Measurements from ENCODE around the gene TNFSF11. TPM values are rescaled to one million over a fixed set of nuclear protein-coding genes. Genes with fewer than 3 reads are reported as not detected.

TNFSF11 gene
- total RNA-seq, 4 donors from 2014 or later: 0.83 TPM; not detected in 3

DNA sequence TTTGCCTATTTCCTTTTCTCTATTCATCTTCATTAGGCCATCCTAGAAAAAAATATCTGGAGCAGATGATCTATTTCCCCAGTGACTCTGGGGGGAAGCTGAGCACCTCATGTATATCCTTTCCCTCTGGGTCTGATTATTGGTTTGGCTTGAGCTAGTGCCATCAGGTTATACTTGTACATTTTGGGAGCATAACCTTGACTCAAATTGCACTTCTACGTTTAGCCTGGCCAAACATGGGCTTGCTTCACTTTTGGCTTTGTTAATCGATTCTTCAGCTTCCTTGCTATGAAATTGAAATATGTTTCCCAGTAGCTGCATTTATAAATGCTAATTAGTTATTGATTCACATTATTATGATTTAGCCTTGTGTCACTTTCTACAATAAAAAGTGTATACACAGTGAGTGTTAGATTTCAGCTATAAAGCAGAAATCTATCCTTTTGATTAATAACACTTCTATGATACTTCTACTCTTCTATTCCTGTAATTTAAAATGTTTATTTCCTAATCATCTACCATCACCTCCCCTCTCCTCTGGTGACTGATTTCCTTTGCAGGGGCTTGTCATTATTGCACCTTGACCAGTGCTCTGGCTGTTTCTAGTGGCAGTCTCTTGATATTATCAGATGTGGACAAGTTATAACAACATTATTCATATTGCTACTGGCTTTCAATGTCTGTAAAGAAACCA lies 37.3 kb downstream of the TNFSF11 start:
- intact Hi-C loops (cut with DNase I; ENCODE audit: low total_unique reads): no loop called here
- in situ Hi-C loops (cut with MboI; ENCODE audit: low sequenced_read_pairs in 4 of 4): no loop called here
- no peaks in the 10 kb centered on the region for H3K36me3 ChIP-seq
- no peak overlapping the region for H3K4me3 ChIP-seq
- no peaks in the 10 kb centered on the region for H3K27me3 ChIP-seq
- no peaks in the 10 kb centered on the region for H3K9me3 ChIP-seq
- no peak for ATAC-seq
- no peak overlapping the region for H3K27ac ChIP-seq
- H3K4me1 ChIP-seq: no peaks in the 10 kb centered on the region
- DNase-seq: no peak
- TF ChIP-seq, protein P1, sequence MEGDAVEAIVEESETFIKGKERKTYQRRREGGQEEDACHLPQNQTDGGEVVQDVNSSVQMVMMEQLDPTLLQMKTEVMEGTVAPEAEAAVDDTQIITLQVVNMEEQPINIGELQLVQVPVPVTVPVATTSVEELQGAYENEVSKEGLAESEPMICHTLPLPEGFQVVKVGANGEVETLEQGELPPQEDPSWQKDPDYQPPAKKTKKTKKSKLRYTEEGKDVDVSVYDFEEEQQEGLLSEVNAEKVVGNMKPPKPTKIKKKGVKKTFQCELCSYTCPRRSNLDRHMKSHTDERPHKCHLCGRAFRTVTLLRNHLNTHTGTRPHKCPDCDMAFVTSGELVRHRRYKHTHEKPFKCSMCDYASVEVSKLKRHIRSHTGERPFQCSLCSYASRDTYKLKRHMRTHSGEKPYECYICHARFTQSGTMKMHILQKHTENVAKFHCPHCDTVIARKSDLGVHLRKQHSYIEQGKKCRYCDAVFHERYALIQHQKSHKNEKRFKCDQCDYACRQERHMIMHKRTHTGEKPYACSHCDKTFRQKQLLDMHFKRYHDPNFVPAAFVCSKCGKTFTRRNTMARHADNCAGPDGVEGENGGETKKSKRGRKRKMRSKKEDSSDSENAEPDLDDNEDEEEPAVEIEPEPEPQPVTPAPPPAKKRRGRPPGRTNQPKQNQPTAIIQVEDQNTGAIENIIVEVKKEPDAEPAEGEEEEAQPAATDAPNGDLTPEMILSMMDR (IDR thresholded peaks at IDR 0.05 in 4 of 5, conservative IDR thresholded peaks at IDR 0.05 in 1 of 5): no peak
- TF ChIP-seq POLR2A (IDR thresholded peaks at IDR 0.05): no peak

DNA sequence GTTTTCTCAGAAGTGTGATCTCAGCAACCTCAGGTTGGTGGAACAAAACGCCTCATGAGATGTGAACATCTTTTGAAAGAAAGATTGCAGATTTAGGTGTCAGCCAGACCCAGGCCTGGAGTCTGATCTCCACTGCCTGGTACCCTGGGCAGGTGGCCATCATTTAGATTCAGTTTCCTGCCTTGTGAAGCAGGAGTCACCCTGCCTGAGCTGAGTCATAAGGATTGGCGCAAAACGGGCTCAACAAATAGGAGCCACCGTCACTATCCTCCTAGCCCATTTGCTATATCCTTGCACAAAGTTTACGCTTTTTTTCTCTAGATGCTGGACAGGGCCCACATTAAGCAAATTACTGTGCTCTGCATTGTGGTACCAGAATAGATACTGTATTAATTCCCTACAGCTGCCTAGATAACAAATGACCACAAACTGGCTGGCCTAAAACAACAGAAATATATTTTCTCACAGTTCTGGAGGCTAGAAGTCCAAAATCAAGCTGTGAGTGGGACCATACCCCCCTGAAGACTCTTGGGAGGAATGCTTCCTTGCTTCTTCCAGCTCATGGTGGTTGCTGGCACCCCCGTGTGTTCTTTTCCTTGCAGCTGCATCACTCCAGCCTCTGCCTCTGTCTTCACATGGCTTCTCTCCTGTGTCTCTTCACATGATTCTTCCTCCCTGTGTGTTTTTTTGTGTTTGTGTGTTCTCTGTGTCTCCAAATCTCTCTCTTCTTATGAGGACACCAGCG lies 38.2 kb downstream of the TNFSF11 start:
- Histone ChIP-seq H3K27ac (no peak overlapping the region), H3K4me3 (no peak overlapping the region), H3K27me3 (no peaks in the 10 kb centered on the region), H3K9me3 (no peaks in the 10 kb centered on the region), H3K36me3 (no peaks in the 10 kb centered on the region), H3K4me1 (no peaks in the 10 kb centered on the region)
- TF ChIP-seq, protein P1 (IDR thresholded peaks at IDR 0.05 in 4 of 5, conservative IDR thresholded peaks at IDR 0.05 in 1 of 5): no peak
- TF ChIP-seq POLR2A (IDR thresholded peaks at IDR 0.05): no peak
- ATAC-seq: no peak
- DNase-seq: no peak
- intact Hi-C loops (cut with DNase I; ENCODE audit: low total_unique reads) (no loop called here), in situ Hi-C loops (cut with MboI; ENCODE audit: low sequenced_read_pairs in 4 of 4) (no loop called here)

DNA sequence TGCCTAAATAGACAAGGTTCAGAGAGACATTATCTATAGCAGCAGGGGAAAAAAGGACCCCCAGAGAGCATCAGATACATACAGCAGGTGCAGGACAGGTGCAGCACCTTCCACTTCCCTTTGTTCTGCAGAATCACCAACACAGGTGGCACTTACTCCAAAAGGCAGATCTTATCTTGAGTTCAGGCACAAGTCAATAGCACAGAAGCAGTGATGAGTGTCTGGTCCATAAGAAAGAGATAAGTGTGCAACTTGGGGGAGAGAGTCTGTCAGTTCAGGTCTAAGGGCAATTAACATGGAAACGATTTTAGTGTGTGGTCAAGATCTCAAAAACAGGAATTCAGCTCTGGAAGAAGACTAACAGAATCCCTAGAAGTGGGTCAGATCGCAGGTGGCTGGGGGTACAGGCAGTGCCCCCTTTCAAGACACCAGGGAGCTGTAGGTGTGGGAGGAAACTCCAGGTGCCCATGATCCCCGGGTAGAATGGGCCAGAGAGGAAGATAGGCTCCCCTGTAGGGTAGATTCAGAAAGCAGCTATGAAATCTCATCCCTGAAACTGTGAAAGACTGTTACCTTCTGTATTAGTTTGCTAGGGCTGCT lies 40.6 kb downstream of the TNFSF11 start:
- in situ Hi-C loops (cut with MboI; ENCODE audit: low sequenced_read_pairs in 4 of 4) (no loop called here), intact Hi-C loops (cut with DNase I; ENCODE audit: low total_unique reads) (no loop called here)
- Histone ChIP-seq H3K9me3 (no peaks in the 10 kb centered on the region), H3K4me3 (no peak overlapping the region), H3K27me3 (no peaks in the 10 kb centered on the region), H3K36me3 (no peaks in the 10 kb centered on the region), H3K4me1 (no peaks in the 10 kb centered on the region), H3K27ac (no peak overlapping the region)
- ATAC-seq: no peak
- TF ChIP-seq, protein P1 (IDR thresholded peaks at IDR 0.05 in 4 of 5, conservative IDR thresholded peaks at IDR 0.05 in 1 of 5): no peak
- no peak for DNase-seq

- Histone ChIP-seq H3K9me3 (no peaks in the 10 kb centered on the region), H3K4me3 (no peak overlapping the region), H3K4me1 (no peaks in the 10 kb centered on the region), H3K36me3 (no peaks in the 10 kb centered on the region), H3K27ac (no peak overlapping the region), H3K27me3 (no peaks in the 10 kb centered on the region)
- TF ChIP-seq POLR2A (IDR thresholded peaks at IDR 0.05): no peak
- TF ChIP-seq, protein P1 (IDR thresholded peaks at IDR 0.05 in 4 of 5, conservative IDR thresholded peaks at IDR 0.05 in 1 of 5): no peak
- no peak for DNase-seq
- intact Hi-C loops (cut with DNase I; ENCODE audit: low total_unique reads): no loop called here
- in situ Hi-C loops (cut with MboI; ENCODE audit: low sequenced_read_pairs in 4 of 4): no loop called here
- ATAC-seq: no peak
These were observed 41.7 kb downstream of the TNFSF11 start for GRCh38 chr13:42615691-42616090.
